GM12801 (cell line): ENCODE measurements around the gene REPS1.

ENCODE experiments used
- TF ChIP-seq, protein P1 (sequence below): IDR thresholded peaks from one replicate; pipeline ENCODE4 v1.5.1; 2011; ENCODE audit warnings: control low read depth; ENCODE audit not compliant: insufficient read length; ENCODE audit errors: extremely low read depth

The REPS1 gene

DNA sequence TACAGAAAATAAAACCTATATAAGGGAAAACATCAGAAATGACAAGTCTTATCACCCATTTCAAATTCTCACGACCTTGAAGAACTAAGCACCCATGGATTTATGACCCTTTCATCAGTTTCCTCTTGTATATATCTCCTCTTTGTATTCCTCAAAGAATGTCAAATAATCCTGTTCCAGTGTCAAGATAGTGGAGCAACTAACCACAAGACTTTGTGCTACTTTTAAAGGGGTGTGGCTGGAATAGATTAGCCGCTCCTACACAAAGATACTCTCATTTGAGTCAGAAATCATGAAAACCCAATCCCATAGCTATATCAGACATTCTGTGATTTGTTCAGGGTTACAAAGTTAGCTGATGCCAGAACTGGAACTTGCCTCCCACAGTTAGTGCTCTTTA, 6.6 kb downstream of the REPS1 start:
- TF ChIP-seq, protein P1, sequence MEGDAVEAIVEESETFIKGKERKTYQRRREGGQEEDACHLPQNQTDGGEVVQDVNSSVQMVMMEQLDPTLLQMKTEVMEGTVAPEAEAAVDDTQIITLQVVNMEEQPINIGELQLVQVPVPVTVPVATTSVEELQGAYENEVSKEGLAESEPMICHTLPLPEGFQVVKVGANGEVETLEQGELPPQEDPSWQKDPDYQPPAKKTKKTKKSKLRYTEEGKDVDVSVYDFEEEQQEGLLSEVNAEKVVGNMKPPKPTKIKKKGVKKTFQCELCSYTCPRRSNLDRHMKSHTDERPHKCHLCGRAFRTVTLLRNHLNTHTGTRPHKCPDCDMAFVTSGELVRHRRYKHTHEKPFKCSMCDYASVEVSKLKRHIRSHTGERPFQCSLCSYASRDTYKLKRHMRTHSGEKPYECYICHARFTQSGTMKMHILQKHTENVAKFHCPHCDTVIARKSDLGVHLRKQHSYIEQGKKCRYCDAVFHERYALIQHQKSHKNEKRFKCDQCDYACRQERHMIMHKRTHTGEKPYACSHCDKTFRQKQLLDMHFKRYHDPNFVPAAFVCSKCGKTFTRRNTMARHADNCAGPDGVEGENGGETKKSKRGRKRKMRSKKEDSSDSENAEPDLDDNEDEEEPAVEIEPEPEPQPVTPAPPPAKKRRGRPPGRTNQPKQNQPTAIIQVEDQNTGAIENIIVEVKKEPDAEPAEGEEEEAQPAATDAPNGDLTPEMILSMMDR, result no peak

DNA sequence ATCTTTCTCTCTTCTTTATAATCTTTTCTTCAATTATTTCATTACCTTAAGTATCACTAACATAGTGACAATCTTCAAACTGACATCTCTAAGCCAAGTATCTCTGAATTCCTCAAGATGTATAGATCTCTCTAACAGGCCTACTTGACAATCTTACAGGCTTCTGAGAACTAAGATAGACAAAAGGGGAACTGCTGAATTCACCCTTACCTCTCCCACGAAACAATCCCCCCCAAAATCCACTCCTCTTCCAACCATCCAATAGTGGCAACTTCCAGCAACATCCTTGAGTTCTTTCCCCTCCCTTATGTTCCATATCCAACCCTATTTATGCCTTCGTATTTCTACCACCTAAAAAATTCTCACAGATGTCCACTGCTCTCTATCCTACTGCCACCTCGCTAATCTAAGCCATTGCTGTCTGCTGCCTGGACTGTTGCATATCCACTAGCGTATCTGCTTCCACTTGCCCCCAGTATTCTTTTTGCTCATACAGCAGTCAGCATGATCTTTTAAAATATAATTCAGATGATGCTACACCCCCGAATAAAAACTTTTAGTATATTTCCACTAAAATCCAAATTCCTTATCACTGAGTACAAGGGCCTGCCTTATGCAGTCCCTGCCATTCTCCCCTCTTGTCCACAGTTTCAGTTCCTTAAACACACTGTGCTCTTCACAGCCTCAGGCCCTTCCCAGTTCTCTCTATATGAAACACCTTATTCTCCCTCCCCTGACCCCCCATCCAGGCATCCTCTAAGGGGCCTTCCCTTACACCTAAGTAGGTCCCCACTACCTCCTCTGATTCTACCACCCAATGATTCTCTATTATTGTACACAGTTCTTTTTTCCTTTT, 8.0 kb downstream of the REPS1 start:
- TF ChIP-seq, protein P1, result no peak

DNA sequence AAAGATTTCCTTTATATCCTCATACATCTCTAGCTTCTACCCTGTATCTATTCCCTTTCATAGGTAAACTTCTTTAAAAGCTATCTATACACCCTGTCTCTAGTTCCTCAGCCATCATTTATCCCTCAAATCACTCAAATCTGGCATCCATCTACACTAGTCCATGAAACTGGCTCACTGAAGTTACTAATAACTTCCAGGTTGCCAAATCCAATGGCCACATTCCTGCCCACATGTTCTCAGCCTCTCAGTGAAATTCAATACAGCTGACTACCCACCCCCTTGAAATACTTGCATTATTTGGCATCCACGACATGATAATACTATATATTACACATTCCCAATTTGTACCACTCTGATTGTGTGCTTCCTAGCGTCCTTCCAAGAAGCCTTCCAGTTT, 8.7 kb downstream of the REPS1 start:
- TF ChIP-seq, protein P1, result no peak

DNA sequence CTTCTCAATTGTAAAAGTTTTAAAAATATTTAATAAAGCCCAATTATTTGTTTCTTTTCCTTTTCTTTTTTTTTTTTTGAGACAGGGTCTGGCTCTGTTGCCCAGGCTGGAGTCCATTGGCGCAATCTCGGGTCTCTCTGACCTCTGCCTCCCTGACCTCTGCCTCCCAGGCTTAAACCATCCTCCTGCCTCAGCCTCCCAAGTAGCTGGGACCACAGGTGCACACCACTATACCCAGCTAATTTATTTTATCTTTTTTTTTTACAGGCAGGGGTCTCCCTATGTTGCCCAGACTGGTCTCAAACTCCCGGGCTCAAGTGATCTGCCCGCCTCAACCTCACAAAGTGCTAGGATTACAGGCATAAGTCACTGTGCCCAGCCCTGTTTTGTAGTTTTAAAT, 9.8 kb downstream of the REPS1 start:
- TF ChIP-seq, protein P1, result no peak

DNA sequence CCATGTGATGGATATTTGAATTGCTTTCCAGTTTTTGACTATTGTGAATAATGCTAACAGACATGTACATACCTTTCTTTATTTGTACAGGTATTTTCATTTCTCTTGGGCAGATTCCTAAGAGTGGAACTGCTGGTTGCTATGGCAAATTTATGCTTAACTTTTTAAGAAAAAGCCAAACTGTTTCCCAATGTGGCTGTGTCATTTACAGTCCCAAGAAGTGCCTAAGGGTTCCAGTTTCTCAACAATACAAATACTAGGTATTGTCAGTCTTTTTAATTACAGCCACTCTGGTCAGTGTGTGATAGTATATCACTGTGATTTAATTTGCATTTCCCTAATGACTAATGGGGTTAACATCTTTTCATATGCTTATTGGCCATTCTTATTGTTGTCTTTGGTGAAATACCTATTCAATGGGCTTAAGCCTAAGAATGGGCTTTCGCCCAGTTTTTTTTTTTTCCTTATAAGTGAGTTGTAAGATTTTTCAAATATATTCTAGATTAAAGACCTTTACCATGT, 10.3 kb downstream of the REPS1 start:
- TF ChIP-seq, protein P1, result no peak

DNA sequence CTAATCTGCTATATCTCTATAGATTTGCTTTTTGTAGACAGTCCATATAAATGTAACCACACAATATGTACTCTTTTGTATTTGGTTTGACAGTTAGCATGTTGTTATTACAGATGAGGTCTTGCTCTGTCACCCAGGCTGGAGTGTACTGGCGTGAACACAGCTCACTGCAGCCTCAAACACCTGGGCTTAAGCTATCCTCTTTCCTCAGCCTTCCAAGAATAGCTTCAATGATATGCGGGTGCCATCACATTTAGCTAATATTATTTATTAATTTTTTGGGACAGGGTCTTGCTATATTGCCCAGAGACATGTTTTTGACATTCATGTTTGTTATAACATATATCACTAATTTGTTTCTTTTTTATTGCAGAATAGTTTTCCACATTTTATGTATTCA, 10.8 kb downstream of the REPS1 start:
- TF ChIP-seq, protein P1, result no peak

DNA sequence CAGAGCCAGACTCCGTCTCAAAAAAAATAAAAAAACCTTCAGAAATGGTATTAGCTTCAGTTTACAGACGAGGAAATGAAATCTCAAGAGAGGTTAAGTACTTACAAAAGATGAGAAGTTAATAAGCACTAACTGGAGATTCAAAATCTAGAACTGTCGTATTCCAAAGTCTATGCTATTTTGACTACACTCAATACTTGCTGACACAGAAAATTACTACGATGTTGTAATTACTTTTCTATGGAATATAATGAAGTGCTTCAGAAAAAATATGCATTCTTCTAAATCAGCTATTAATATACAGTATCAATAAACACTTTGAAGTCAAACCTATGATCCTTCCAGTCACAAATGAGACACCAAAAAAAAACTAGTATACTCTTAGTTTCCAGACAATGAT, 12.2 kb downstream of the REPS1 start:
- TF ChIP-seq, protein P1, result no peak
